Limb (tissue), 2 donors: ENCODE measurements around the gene ESPNL.

Experiments
- DNase-seq, 2 donors: peaks; one replicate each; pipeline ENCODE4 v3.0.0-alpha.2; 2016; ENCODE audit errors: extremely low spot score in 2 of 2

ESPNL gene

GRCh38 chr2:238127165-238128060, 27.3 kb downstream of the ESPNL start:
- peak; percentile 57 to 66 for DNase-seq

- no peak for DNase-seq
Observed at GRCh38 chr2:238128061-238128440, 27.9 kb downstream of the ESPNL start.

- DNase-seq = no peak
Observed at GRCh38 chr2:238128534-238129001, 28.4 kb downstream of the ESPNL start.

GRCh38 chr2:238129166-238130010, 29.2 kb downstream of the ESPNL start:
- DNase-seq = no peak

DNA sequence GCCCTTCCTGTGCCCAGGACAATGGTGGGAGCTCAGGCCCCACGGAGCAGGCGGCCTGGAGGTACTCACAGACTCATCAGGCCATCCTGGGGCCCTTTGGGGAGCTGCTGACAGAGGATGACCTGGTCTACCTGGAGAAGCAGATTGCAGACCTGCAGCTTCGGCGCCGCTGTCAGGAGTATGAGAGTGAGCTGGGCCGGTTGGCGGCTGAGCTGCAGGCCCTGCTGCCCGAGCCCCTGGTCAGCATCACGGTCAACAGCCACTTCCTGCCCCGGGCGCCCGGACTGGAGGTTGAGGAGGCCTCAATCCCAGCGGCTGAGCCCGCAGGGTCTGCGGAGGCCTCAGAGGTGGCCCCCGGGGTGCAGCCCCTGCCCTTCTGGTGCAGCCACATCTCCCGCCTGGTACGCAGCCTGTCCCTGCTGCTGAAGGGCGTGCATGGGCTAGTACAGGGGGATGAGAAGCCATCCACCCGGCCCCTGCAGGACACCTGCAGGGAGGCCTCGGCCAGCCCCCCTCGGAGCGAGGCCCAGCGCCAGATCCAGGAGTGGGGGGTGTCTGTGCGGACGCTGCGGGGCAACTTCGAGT, 30.1 kb downstream of the ESPNL start:
- DNase-seq = no peak

GRCh38 chr2:238130696-238131628, 30.8 kb downstream of the ESPNL start:
- DNase-seq = no peak

GRCh38 chr2:238131761-238132462, 31.8 kb downstream of the ESPNL start:
- no peak for DNase-seq

DNA sequence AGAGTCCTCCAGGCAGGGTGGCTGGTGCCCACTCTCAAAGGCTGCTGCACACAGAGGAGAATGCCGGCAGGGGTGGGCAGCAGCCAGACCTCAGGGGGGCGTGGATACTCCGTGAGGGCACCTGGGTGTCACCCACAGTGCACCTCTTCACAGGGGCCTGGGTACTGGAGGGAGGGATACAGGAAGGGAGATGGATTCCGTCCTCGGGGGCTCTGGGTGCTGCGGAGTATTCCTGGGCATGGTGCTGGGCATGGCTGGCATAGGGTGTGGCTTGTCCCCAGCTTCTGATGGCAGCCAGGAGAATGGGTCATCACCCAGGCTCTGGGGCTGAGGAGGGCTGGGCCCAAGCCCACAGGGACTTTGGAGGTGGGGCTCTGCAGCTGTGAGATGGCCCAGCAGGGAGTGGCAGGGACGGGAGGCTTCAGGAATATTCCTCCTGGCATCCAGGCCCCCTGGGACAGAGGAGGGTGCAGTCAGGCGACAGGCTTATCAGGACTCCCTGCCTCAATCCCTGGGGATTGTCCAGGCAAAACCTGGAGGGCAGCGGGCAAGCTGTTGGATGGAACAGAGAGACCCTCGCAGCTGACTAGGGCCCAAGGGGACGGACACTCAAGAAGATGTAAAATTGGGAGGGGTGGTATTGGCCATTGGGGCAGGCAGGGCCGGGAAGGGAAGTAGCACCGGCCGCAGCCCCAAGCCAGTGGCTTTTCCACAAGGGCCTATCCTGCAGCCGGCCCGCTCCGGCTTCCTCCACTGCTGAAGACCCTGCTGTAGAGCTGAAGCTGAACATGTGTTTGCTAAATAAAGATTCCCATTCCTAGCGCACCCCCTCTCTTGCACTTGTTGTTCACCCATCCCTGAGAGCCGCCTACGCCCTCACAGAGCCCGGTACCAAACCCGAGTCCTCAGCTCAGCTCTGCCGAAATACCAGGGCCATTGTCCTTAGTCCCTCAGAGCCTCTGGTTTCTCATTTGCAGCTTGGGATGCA, 32.6 kb downstream of the ESPNL start:
- DNase-seq = no peak

DNA sequence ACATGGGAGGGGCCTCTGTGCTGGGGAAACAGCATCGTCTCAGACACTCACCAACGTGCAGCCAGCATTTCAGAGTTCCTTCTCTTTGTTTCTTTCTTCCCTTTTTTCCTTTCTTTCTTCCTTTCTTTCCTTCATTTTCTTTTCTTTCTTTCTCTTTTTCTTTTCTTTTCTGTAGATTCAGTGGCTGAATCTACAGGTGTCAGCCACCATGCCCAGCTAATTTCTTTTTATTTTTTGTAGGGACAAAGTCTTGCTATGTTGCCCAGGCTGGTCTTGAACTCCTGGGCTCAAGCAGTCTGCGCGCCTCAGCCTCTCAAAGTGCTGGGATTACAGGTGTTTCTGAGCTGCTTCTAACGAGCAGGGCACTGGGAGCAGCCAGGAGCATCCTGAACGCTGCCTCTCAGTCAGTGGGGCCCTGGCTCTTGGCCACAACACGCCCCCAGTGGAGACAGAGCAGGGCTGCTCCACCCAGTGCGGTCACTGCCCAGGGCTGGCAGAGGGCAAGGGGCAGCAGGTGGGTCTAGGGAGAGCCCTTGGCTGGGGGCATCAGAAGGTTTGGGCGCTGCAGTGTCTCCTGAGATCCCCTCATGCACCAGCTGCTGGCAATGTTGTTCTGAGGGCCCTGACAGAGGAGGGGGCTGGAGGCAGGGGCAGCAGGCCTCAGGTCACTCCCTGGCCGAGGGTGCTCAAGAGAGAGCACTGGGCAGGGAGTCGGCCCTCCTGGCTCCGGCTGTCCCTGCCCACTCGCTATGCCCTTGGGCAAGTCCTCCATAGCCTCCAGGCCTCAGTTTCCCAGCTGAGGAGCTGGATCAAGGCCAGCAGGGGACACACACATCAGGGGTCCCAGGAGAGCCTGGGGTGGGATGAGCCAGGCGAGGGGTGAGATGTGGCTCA, 33.6 kb downstream of the ESPNL start:
- DNase-seq = no peak

DNA sequence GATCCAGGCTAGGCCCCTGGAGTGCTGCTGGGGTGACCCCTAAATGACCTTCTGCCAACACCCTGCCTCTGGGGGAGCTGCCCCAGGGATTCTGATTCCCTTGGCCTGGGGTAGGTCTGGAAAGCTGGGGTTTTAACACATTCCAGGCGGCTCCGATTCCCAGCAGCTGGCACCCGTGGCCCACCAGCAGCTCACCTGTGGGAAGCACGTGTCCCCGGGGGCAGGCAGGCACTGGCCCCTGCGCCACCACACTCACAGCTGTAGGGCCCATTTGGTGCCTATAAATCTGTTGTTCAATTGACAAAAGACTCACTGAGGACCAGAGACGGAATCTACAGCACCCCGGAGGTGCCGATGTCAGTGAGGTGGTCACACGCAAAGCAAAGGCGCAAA, 34.2 kb downstream of the ESPNL start:
- no peak for DNase-seq

- DNase-seq = no peak
Observed at GRCh38 chr2:238135601-238136150, 35.5 kb downstream of the ESPNL start.

- DNase-seq = no peak
Observed at GRCh38 chr2:238136820-238137537, 36.8 kb downstream of the ESPNL start.

DNA sequence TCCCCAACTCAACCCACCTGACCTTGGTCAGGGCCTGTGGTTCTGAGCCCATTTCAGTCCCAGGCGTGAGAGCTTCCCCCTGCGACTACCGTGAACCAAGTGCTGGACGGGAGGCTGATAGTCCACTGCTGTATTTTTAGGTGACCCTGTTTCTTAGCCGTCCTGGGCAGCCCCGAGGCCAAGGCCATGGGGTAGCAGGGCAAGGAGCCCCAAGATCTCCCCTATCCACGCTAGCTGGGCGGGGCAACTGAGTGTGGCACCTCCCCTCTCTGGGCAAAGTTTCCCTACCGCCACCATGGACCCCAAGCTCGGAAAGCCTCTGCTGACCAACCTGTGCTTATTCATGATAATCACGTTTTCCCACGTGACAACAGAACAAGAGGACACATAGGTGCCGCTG, 37.7 kb downstream of the ESPNL start:
- DNase-seq = no peak

- DNase-seq = peak in 1 of 2 donors; percentile 57
Observed at GRCh38 chr2:238138331-238139195, 38.4 kb downstream of the ESPNL start, which contains the start of gene KLHL30. Gene KLHL30, plus strand, starts transcription at chr2:238138668. Its CDS starts 2,087 bp downstream, at chr2:238140755.

GRCh38 chr2:238139196-238140039, 39.3 kb downstream of the ESPNL start:
- no peak for DNase-seq
